ENCODE results near the gene MASTL.

GRCh38 chr10:27108165-27108564 lies 47.0 kb upstream of the MASTL start:
- TF ChIP-seq EZH2 (IDR thresholded peaks at IDR 0.05; ENCODE audit: borderline replicate concordance, low read length): no peak
- TF ChIP-seq, protein P1, sequence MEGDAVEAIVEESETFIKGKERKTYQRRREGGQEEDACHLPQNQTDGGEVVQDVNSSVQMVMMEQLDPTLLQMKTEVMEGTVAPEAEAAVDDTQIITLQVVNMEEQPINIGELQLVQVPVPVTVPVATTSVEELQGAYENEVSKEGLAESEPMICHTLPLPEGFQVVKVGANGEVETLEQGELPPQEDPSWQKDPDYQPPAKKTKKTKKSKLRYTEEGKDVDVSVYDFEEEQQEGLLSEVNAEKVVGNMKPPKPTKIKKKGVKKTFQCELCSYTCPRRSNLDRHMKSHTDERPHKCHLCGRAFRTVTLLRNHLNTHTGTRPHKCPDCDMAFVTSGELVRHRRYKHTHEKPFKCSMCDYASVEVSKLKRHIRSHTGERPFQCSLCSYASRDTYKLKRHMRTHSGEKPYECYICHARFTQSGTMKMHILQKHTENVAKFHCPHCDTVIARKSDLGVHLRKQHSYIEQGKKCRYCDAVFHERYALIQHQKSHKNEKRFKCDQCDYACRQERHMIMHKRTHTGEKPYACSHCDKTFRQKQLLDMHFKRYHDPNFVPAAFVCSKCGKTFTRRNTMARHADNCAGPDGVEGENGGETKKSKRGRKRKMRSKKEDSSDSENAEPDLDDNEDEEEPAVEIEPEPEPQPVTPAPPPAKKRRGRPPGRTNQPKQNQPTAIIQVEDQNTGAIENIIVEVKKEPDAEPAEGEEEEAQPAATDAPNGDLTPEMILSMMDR (IDR thresholded peaks at IDR 0.05; ENCODE audit: low read length): no peak

Measured in OCI-LY1 (cell line).